Mesendoderm (in vitro differentiated cells): ENCODE measurements around the gene UTP14C.
A peak's percentile ranks its signal among the peaks of the same experiment; 100 is the strongest.

ENCODE experiments used
- DNase-seq: peaks from one replicate; pipeline ENCODE4 v3.0.0; 2013
- H2AK5ac ChIP-seq: 2 replicates; pipeline ENCODE4 v1.6.1; 2013; ENCODE audit warnings: low read length, inconsistent platforms
- H2BK120ac ChIP-seq: 2 replicates; pipeline ENCODE4 v1.6.1; 2013; ENCODE audit warnings: low read depth, mild to moderate bottlenecking, low read length, moderate library complexity, mixed read lengths
- H2BK15ac ChIP-seq: replicated peaks from 2 replicates; pipeline ENCODE4 v1.6.1; 2013; ENCODE audit warnings: low read depth, mild to moderate bottlenecking, moderate library complexity
- H2BK5ac ChIP-seq: 2 replicates; pipeline ENCODE4 v1.6.1; 2013; ENCODE audit warnings: low read length, inconsistent platforms
- H3K18ac ChIP-seq: 2 replicates; pipeline ENCODE4 v1.6.1; 2013; ENCODE audit warnings: mild to moderate bottlenecking, low read length, mixed read lengths
- H3K23ac ChIP-seq: one replicate; pipeline ENCODE4 v1.6.1; 2013; ENCODE audit warnings: low read length
- H3K27ac ChIP-seq: 2 replicates; pipeline ENCODE4 v1.5.1; 2013; ENCODE audit warnings: low read depth, mild to moderate bottlenecking, inconsistent platforms, low read length, moderate library complexity
- H3K27me3 ChIP-seq: 2 replicates; pipeline ENCODE4 v1.6.1; 2013; ENCODE audit warnings: low read length, control low read depth, mild to moderate bottlenecking, inconsistent platforms; ENCODE audit not compliant: insufficient read depth, poor library complexity
- H3K36me3 ChIP-seq: 2 replicates; pipeline ENCODE4 v1.6.1; 2013; ENCODE audit warnings: low read length, inconsistent platforms; ENCODE audit not compliant: control insufficient read depth, insufficient read depth
- H3K4ac ChIP-seq: one replicate; pipeline ENCODE4 v1.6.1; 2013; ENCODE audit warnings: low read depth, mild to moderate bottlenecking, low read length, moderate library complexity
- H3K4me1 ChIP-seq: 2 replicates; pipeline ENCODE4 v1.6.1; 2013; ENCODE audit warnings: low read depth, low read length, inconsistent platforms; ENCODE audit not compliant: control insufficient read depth
- H3K4me2 ChIP-seq: 2 replicates; pipeline ENCODE4 v1.6.1; 2013; ENCODE audit warnings: low read length
- H3K4me3 ChIP-seq: 2 replicates; pipeline ENCODE4 v1.5.1; 2013; ENCODE audit warnings: mild to moderate bottlenecking, low read length
- H3K56ac ChIP-seq: one replicate; pipeline ENCODE4 v1.6.1; 2013; ENCODE audit warnings: low read length
- H3K79me1 ChIP-seq: 2 replicates; pipeline ENCODE4 v1.6.1; 2013; ENCODE audit warnings: low read length, inconsistent platforms
- H3K79me2 ChIP-seq: 2 replicates; pipeline ENCODE4 v1.6.1; 2013; ENCODE audit warnings: mild to moderate bottlenecking, low read length; ENCODE audit not compliant: control insufficient read depth, insufficient read depth
- H3K9ac ChIP-seq: 2 replicates; pipeline ENCODE4 v1.6.1; 2013; ENCODE audit warnings: low read length, inconsistent platforms
- H4K5ac ChIP-seq: one replicate; pipeline ENCODE4 v1.6.1; 2013; ENCODE audit warnings: low read length
- H4K8ac ChIP-seq: one replicate; pipeline ENCODE4 v1.6.1; 2013; ENCODE audit warnings: low read depth, mild to moderate bottlenecking, control low read depth, low read length, moderate library complexity
- WGBS: extraction: QIAGEN DNeasy Blood & Tissue Kit; methylation state at CpG from one replicate; pipeline ENCODE4 v1.1.7; 2013; ENCODE audit warnings: low lambda C conversion rate, missing lambda C conversion rate; ENCODE audit not compliant: insufficient coverage; ENCODE audit errors: extremely low coverage; 5-methylcytosine and 5-hydroxymethylcytosine counted together

UTP14C gene

GRCh38 chr13:52005841-52006522 lies 18.5 kb upstream of the UTP14C start:
- Histone ChIP-seq H3K18ac (no peak overlapping the region), H3K36me3 (no peaks in the 10 kb centered on the region), H3K79me2 (no peaks in the 10 kb centered on the region), H3K27me3 (peaks cover 8% of the 10 kb centered on the region), H3K4me3 (no peak overlapping the region), H3K4me1 (no peaks in the 10 kb centered on the region), H2BK120ac (no peak overlapping the region), H3K79me1 (no peaks in the 10 kb centered on the region), H3K4me2 (no peak overlapping the region), H3K9ac (no peak overlapping the region), H4K5ac (no peak overlapping the region), H3K23ac (no peak overlapping the region), H3K4ac (no peak overlapping the region), H2BK15ac (no peak overlapping the region), H2AK5ac (no peak overlapping the region), H4K8ac (no peak overlapping the region), H3K56ac (no peak overlapping the region), H3K27ac (no peak overlapping the region), H2BK5ac (no peak overlapping the region)
- WGBS, result no CpG with 5 or more reads among the region's 13 CpGs
- no peak for DNase-seq

DNA sequence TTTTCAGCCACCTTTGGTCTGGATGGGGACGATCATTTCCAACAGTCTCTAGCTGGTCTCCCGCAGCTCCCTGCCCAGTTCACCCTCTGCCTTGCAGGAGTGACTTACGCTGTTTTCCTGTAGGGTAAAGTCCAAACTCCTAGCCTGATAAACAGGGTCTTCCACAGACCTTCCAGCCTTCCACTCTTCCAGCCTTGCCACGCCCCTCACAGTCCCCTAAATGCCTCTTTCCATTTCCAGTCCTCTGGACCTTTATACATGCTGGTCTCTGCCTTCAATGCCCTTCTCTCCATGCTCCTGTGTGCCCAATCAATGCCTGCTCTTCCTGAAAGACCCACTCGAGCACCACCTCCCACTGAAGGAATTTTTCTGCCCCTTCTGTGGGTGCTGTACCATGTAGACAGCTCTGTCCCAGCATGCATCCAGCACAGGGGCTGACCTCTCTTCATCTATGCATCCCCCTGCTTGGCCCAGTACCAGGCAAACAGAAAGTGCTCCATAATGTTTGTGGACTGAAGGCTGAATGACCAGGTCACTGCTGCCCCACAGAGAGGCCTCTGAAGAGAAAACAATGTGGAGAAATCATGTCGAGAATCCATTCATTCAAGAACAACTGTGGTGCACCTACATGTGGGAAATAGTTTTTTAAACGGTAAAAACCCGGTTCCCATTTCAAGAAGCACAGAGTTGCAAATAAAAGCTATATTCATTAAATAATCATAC lies 17.8 kb upstream of the UTP14C start:
- Histone ChIP-seq H4K8ac (no peak overlapping the region), H3K4me2 (no peak overlapping the region), H3K9ac (no peak overlapping the region), H3K79me2 (no peaks in the 10 kb centered on the region), H3K4me1 (no peaks in the 10 kb centered on the region), H3K18ac (no peak overlapping the region), H3K27ac (no peak overlapping the region), H3K23ac (no peak overlapping the region), H3K27me3 (peaks cover 9% of the 10 kb centered on the region), H3K4ac (no peak overlapping the region), H2BK5ac (no peak overlapping the region), H4K5ac (no peak overlapping the region), H3K36me3 (no peaks in the 10 kb centered on the region), H2BK15ac (no peak overlapping the region), H3K79me1 (no peaks in the 10 kb centered on the region), H2AK5ac (no peak overlapping the region), H3K56ac (no peak overlapping the region), H2BK120ac (no peak overlapping the region), H3K4me3 (no peak overlapping the region)
- whole genome bisulfite sequencing, result no CpG with 5 or more reads among the region's 8 CpGs
- no peak for DNase-seq

DNA sequence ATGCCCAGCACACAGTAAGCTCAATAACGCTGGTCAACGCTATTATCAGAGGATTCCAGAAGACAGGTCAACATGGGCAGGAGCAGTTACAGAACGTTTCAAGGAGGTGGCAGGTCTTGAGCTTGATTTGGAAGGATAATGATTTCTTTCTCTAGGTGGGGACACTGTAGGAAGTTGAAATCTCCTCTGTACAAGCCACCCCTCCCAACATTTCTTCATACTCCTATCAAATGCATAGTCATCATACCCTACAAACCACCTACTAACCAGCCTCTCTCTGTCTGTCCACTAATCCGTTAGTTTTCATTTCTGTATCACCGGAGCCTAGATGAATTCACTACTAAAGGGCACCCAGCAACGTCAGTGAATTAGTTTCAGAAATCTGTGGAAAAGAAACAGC lies 14.5 kb upstream of the UTP14C start:
- H3K4me3 ChIP-seq, result no peak overlapping the region
- H3K18ac ChIP-seq, result no peak overlapping the region
- no peak overlapping the region for H3K23ac ChIP-seq
- H4K8ac ChIP-seq, result no peak overlapping the region
- peaks cover 9% of the 10 kb centered on the region for H3K27me3 ChIP-seq
- no peak overlapping the region for H2AK5ac ChIP-seq
- no peak overlapping the region for H3K4me2 ChIP-seq
- H3K27ac ChIP-seq, result no peak overlapping the region
- no peak overlapping the region for H3K56ac ChIP-seq
- H2BK5ac ChIP-seq, result no peak overlapping the region
- no peak overlapping the region for H3K4ac ChIP-seq
- no peaks in the 10 kb centered on the region for H3K36me3 ChIP-seq
- H2BK120ac ChIP-seq, result no peak overlapping the region
- no peak overlapping the region for H3K9ac ChIP-seq
- H2BK15ac ChIP-seq, result no peak overlapping the region
- no peaks in the 10 kb centered on the region for H3K4me1 ChIP-seq
- no peak overlapping the region for H4K5ac ChIP-seq
- H3K79me2 ChIP-seq, result peaks cover 9% of the 10 kb centered on the region
- WGBS, result no CpG with 5 or more reads among the region's 6 CpGs
- no peaks in the 10 kb centered on the region for H3K79me1 ChIP-seq
- no peak for DNase-seq

- H3K4me1 ChIP-seq, result no peaks in the 10 kb centered on the region
These were observed 13.4 kb upstream of the UTP14C start, which contains the start of gene ATP7B for GRCh38 chr13:52010890-52011631. TSS of gene ATP7B (minus strand) at chr13:52011450. CDS start at chr13:52011337, 113 bp downstream.

GRCh38 chr13:52011632-52012511 lies 12.6 kb upstream of the UTP14C start, which contains the start of gene ALG11:
TSS of gene ALG11 (plus strand) at chr13:52012398. CDS start at chr13:52012419, 21 bp downstream.
- H3K9ac ChIP-seq, result peak within 1 kb of the TSS; percentile 88
- H3K79me1 ChIP-seq, result no peaks in the 10 kb centered on the region
- no peak within 1 kb of the TSS for H3K18ac ChIP-seq
- H3K4ac ChIP-seq, result no peak within 1 kb of the TSS
- no peak within 1 kb of the TSS for H2BK15ac ChIP-seq
- H3K4me2 ChIP-seq, result peak within 1 kb of the TSS; percentile 96
- peak; percentile 99 for DNase-seq
- H3K79me2 ChIP-seq, result peaks cover 11% of the 10 kb centered on the region
- peaks cover 9% of the 10 kb centered on the region for H3K27me3 ChIP-seq
- peak within 1 kb of the TSS; percentile 95 for H3K56ac ChIP-seq
- no CpG with 5 or more reads among the region's 82 CpGs for WGBS
- H3K4me1 ChIP-seq, result no peaks in the 10 kb centered on the region
- H2BK5ac ChIP-seq, result no peak within 1 kb of the TSS
- no peak within 1 kb of the TSS for H3K27ac ChIP-seq
- H2AK5ac ChIP-seq, result no peak within 1 kb of the TSS
- H3K36me3 ChIP-seq, result no peaks in the 10 kb centered on the region
- no peak within 1 kb of the TSS for H2BK120ac ChIP-seq
- H4K8ac ChIP-seq, result no peak within 1 kb of the TSS
- H3K23ac ChIP-seq, result no peak within 1 kb of the TSS
- peak within 1 kb of the TSS; percentile 82 for H3K4me3 ChIP-seq
- H4K5ac ChIP-seq, result no peak within 1 kb of the TSS

More at GRCh38 chr13:52010890-52011631, 13.4 kb upstream of the UTP14C start, which contains the start of gene ATP7B:
- Histone ChIP-seq H3K36me3 (no peaks in the 10 kb centered on the region), H2BK15ac (no peak within 1 kb of the TSS), H3K79me2 (peaks cover 11% of the 10 kb centered on the region), H3K23ac (no peak within 1 kb of the TSS), H3K4ac (no peak within 1 kb of the TSS), H2BK120ac (no peak within 1 kb of the TSS), H3K18ac (no peak within 1 kb of the TSS), H3K4me2 (peak within 1 kb of the TSS; percentile 96), H4K8ac (no peak within 1 kb of the TSS), H3K56ac (peak within 1 kb of the TSS; percentile 95), H3K79me1 (no peaks in the 10 kb centered on the region), H3K9ac (peak within 1 kb of the TSS; percentile 88), H3K27ac (no peak within 1 kb of the TSS), H2AK5ac (no peak within 1 kb of the TSS), H3K27me3 (peaks cover 9% of the 10 kb centered on the region), H2BK5ac (no peak within 1 kb of the TSS), H3K4me3 (peak within 1 kb of the TSS; percentile 82), H4K5ac (no peak within 1 kb of the TSS)
- WGBS, result no CpG with 5 or more reads among the region's 46 CpGs
- DNase-seq, result peak; percentile 63
